H1 (cell line): ENCODE measurements around the gene ZNF391. TPM values are rescaled to one million over a fixed set of nuclear protein-coding genes. Genes with fewer than 3 reads are reported as not detected.

Experiments
- CTCF ChIA-PET: fragments of 300-600 bp; sonication (Branson Sonifier 250); formaldehyde crosslinking; loops from one replicate; lab custom pipeline; 2021; ENCODE audit not compliant: partially characterized antibody; lab: Charles Lee
- POLR2A ChIA-PET: fragments of 300-600 bp; sonication (Branson Sonifier 250); formaldehyde crosslinking; loops from one replicate; lab custom pipeline; 2021; ENCODE audit warnings: inconsistent platforms; ENCODE audit not compliant: partially characterized antibody; lab: Charles Lee
- DNase-seq, 2 experiments: peaks; one replicate each; pipeline versions ENCODE4 v3.0.0 to v3.0.0-alpha.2; 2010 to 2022; ENCODE audit warnings: low spot score in 2 of 2, low read depth in 1 of 2, mixed read lengths in 1 of 2
- FAIRE-seq: peaks from 2 replicates; lab custom pipeline; 2011; peaks lifted over from hg19 to GRCh38; lab: Jason Lieb, UNC
- H2AFZ ChIP-seq: 2 replicates; pipeline ENCODE4 v1.8.1; 2012; ENCODE audit warnings: low read length, inconsistent platforms
- H2AK5ac ChIP-seq: 2 replicates; pipeline ENCODE4 v1.6.1; 2013; ENCODE audit warnings: low read depth, low read length
- H2BK120ac ChIP-seq: replicated peaks from 2 replicates; pipeline ENCODE3; 2013; ENCODE audit warnings: low read depth, low read length, inconsistent platforms
- H2BK12ac ChIP-seq: 2 replicates; pipeline ENCODE4 v1.6.1; 2013; ENCODE audit warnings: low read depth, low read length
- H2BK15ac ChIP-seq: 2 replicates; pipeline ENCODE4 v1.6.1; 2013; ENCODE audit warnings: low read length
- H2BK20ac ChIP-seq: 2 replicates; pipeline ENCODE4 v1.6.1; 2013; ENCODE audit warnings: low read length
- H2BK5ac ChIP-seq: 2 replicates; pipeline ENCODE4 v1.6.1; 2013; ENCODE audit warnings: low read depth, low read length
- H3K14ac ChIP-seq: 2 replicates; pipeline ENCODE4 v1.6.1; 2013; ENCODE audit warnings: inconsistent platforms; ENCODE audit not compliant: insufficient read length
- H3K18ac ChIP-seq: 2 replicates; pipeline ENCODE4 v1.6.1; 2013; ENCODE audit warnings: low read length; ENCODE audit errors: extremely low read depth
- H3K23ac ChIP-seq: 2 replicates; pipeline ENCODE4 v1.6.1; 2013; ENCODE audit warnings: inconsistent platforms; ENCODE audit not compliant: insufficient read length
- H3K23me2 ChIP-seq: 2 replicates; pipeline ENCODE4 v1.6.1; 2013; ENCODE audit warnings: low read depth, low read length
- H3K27ac ChIP-seq: 2 replicates; pipeline ENCODE4 v1.6.1; 2011; ENCODE audit warnings: low read depth, low read length, inconsistent platforms
- H3K27me3 ChIP-seq, 4 experiments: replicated peaks in 1 of 4; 1 replicate in 1 of 4; 2 replicates in 3 of 4; pipeline versions ENCODE4 v1.6.1 to v1.8.1; 2011 to 2013; ENCODE audit warnings: low read length in 3 of 4, mild to moderate bottlenecking in 3 of 4, inconsistent platforms in 2 of 4, mixed read lengths in 2 of 4, moderate library complexity in 1 of 4; ENCODE audit not compliant: control insufficient read depth in 3 of 4, insufficient read depth in 3 of 4; ENCODE audit errors: extremely low read depth in 1 of 4
- H3K36me3 ChIP-seq, 4 experiments: 2 replicates each; pipeline versions ENCODE4 v1.6.1 to v1.8.1; 2011 to 2013; ENCODE audit warnings: mild to moderate bottlenecking in 4 of 4, low read length in 3 of 4, moderate library complexity in 2 of 4, control low read depth in 1 of 4, inconsistent platforms in 1 of 4; ENCODE audit not compliant: insufficient read depth in 4 of 4, control insufficient read depth in 2 of 4
- H3K4ac ChIP-seq: replicated peaks from 2 replicates; pipeline ENCODE3; 2013; ENCODE audit warnings: low read length, low read depth, mixed read lengths, inconsistent platforms; ENCODE audit not compliant: insufficient read length
- H3K4me1 ChIP-seq, 4 experiments: replicated peaks in 1 of 4; 1 replicate in 1 of 4; 2 replicates in 3 of 4; pipeline versions ENCODE4 v1.6.1 to v1.8.1; 2011 to 2013; ENCODE audit warnings: low read length in 3 of 4, inconsistent platforms in 2 of 4, mixed read lengths in 1 of 4; ENCODE audit not compliant: insufficient read depth in 4 of 4, control insufficient read depth in 3 of 4
- H3K4me2 ChIP-seq, 2 experiments: 2 replicates each; pipeline versions ENCODE4 v1.6.1 to v1.8.1; 2011 to 2013; ENCODE audit warnings: low read depth in 2 of 2, low read length in 2 of 2, control low read depth in 1 of 2, inconsistent platforms in 1 of 2, mild to moderate bottlenecking in 1 of 2; ENCODE audit not compliant: insufficient read depth in 1 of 2
- H3K4me3 ChIP-seq, 4 experiments: fragments of 200-600, 300-600 bp in 1 of 4; sonication (generic), shearing (Covaris generic), sonication (Bioruptor Twin) in 1 of 4; 2 replicates each; pipeline versions ENCODE4 v1.5.1 to v1.8.1; 2011 to 2016; ENCODE audit warnings: low read length in 4 of 4, low read depth in 3 of 4, control low read depth in 2 of 4, inconsistent platforms in 2 of 4, mild to moderate bottlenecking in 2 of 4, mixed read lengths in 1 of 4, moderate library complexity in 1 of 4; ENCODE audit not compliant: insufficient read depth in 2 of 4; ENCODE audit errors: extremely low read depth in 1 of 4
- H3K56ac ChIP-seq: replicated peaks from 2 replicates; pipeline ENCODE3; 2013; ENCODE audit warnings: low read depth, mild to moderate bottlenecking, mixed read lengths, low read length, inconsistent platforms; ENCODE audit not compliant: insufficient read length
- H3K79me1 ChIP-seq: 2 replicates; pipeline ENCODE4 v1.6.1; 2013; ENCODE audit warnings: low read depth, low read length, control low read depth
- H3K79me2 ChIP-seq, 2 experiments: 2 replicates each; pipeline versions ENCODE4 v1.6.1 to v1.8.1; 2012 to 2013; ENCODE audit warnings: low read length in 2 of 2, mild to moderate bottlenecking in 2 of 2, inconsistent platforms in 1 of 2; ENCODE audit not compliant: insufficient read depth in 2 of 2, control insufficient read depth in 1 of 2
- H3K9ac ChIP-seq, 4 experiments: replicated peaks in 1 of 4; 1 replicate in 1 of 4; 2 replicates in 3 of 4; pipeline versions ENCODE4 v1.6.1 to v1.8.1; 2011 to 2013; ENCODE audit warnings: low read depth in 3 of 4, low read length in 3 of 4, control low read depth in 2 of 4, mild to moderate bottlenecking in 2 of 4, moderate library complexity in 2 of 4, inconsistent platforms in 1 of 4; ENCODE audit errors: extremely low read depth in 1 of 4
- H3K9me3 ChIP-seq, 2 experiments: 2 replicates each; pipeline versions ENCODE4 v1.6.1 to v1.8.1; 2012 to 2013; ENCODE audit warnings: mild to moderate bottlenecking in 2 of 2, moderate library complexity in 2 of 2, control low read depth in 1 of 2, inconsistent platforms in 1 of 2, low read depth in 1 of 2, low read length in 1 of 2, mixed read lengths in 1 of 2; ENCODE audit not compliant: insufficient read depth in 2 of 2
- H4K20me1 ChIP-seq, 2 experiments: replicated peaks in 1 of 2; 2 replicates each; pipeline versions ENCODE3 to v1.8.1; 2011 to 2013; ENCODE audit warnings: inconsistent platforms in 2 of 2, low read length in 2 of 2, mild to moderate bottlenecking in 1 of 2; ENCODE audit not compliant: insufficient read depth in 2 of 2, control insufficient read depth in 1 of 2
- H4K5ac ChIP-seq: 2 replicates; pipeline ENCODE4 v1.6.1; 2013; ENCODE audit warnings: low read length, low read depth, mixed read lengths, inconsistent platforms; ENCODE audit not compliant: insufficient read length
- H4K8ac ChIP-seq: 2 replicates; pipeline ENCODE4 v1.8.0; 2013; ENCODE audit warnings: mild to moderate bottlenecking, moderate library complexity, low read length, inconsistent platforms; ENCODE audit not compliant: insufficient read depth; ENCODE audit errors: extremely low read depth
- H4K91ac ChIP-seq: replicated peaks from 2 replicates; pipeline ENCODE3; 2013; ENCODE audit warnings: low read length, mixed read lengths, inconsistent platforms; ENCODE audit not compliant: insufficient read length
- POU5F1 ChIP-seq: IDR thresholded peaks from 2 replicates; pipeline ENCODE4 v1.6.1; 2011; ENCODE audit warnings: low read depth, mild to moderate bottlenecking, low read length, moderate library complexity
- ZNF274 ChIP-seq: IDR thresholded peaks from 2 replicates; pipeline ENCODE4 v1.7.0; 2012; ENCODE audit warnings: low read length, borderline replicate concordance; ENCODE audit errors: extremely low read depth
- WGBS, 2 experiments: shearing (Covaris generic) in 1 of 2; methylation state at CpG; one replicate each; pipeline versions ENCODE4 v1.1.6 to v1.1.7; 2013 to 2015; ENCODE audit warnings: low lambda C conversion rate in 2 of 2, mixed read lengths in 2 of 2, inconsistent platforms in 1 of 2, low coverage in 1 of 2, missing lambda C conversion rate in 1 of 2; ENCODE audit not compliant: insufficient replicate concordance in 2 of 2, insufficient coverage in 1 of 2, insufficient read length in 1 of 2; ENCODE audit errors: extremely low coverage in 1 of 2, missing lambda C conversion rate in 1 of 2; 5-methylcytosine and 5-hydroxymethylcytosine counted together
- polyA plus RNA-seq, 7 experiments: library from polyadenylated mRNA; depleted of rRNA in 3 of 7; stranded (reverse) in 5 of 7; unstranded in 2 of 7; fragments of >200 nt in 5 of 7; fragments of 200-250 nt in 2 of 7; gene quantifications; 1 replicate in 5 of 7; 2 replicates in 1 of 7; 4 replicates in 1 of 7; pipeline versions ENCODE4 v1.2.1 to v1.2.3, GENCODE V29; 2011 to 2013; ENCODE audit warnings: missing spikeins in 2 of 7, mixed read lengths in 2 of 7
- total RNA-seq: library from RNA; stranded (reverse); fragmentation: NEBNext Ultra II Directional; extraction: Animal tissue kit (Norgen Biotek cat#: 25700); gene quantifications from 2 replicates; pipeline ENCODE4 v1.2.1, GENCODE V29; 2021

The ZNF391 gene
- total and polyA plus RNA-seq, 2 of the 8 experiments (the other 6 are each of a cell fraction or from before 2014, with no cell fraction given): 4.8 to 13.0 TPM

DNA sequence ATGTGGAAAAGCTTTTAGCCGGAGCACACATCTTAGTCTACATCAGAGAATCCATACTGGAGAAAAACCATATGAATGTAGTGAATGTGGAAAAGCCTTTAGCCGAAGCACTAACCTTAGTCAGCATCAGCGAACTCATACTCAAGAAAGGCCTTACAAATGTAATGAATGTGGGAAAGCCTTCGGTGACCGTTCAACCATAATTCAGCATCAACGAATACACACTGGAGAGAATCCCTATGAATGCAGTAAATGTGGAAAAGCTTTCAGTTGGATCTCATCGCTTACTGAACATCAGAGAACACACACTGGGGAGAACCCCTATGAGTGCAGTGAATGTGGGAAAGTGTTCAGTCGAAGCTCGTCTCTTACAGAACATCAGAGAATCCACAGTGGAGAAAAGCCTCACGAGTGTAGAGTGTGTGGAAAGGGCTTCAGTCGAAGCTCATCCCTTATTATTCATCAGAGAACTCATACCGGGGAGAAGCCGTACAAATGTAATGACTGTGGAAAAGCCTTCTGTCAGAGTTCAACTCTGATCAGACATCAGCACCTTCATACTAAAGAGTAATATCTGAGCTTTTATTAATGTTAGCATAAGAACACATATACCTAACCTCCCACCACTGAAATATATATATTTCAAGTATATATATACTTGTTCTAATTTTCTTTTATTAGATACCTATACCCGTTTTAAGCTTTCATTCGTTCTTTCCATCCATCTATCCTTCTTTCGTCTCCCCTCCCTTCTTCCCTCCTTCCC lies 12.5 kb downstream of the ZNF391 start:
- Histone ChIP-seq H4K20me1 (no peaks in the 10 kb centered on the region), H2BK12ac (no peak overlapping the region), H3K14ac (no peak overlapping the region), H4K5ac (no peak overlapping the region), H3K56ac (no peak overlapping the region), H2BK15ac (no peak overlapping the region), H3K4me3 (no peak overlapping the region), H3K4me2 (no peak overlapping the region), H2BK120ac (no peak overlapping the region), H4K8ac (no peak overlapping the region), H2BK20ac (no peak overlapping the region), H3K9ac (no peak overlapping the region), H3K9me3 (peaks cover 41 to 52% of the 10 kb centered on the region in 2 experiments), H3K27me3 (no peaks in the 10 kb centered on the region), H3K23me2 (no peaks in the 10 kb centered on the region), H2BK5ac (no peak overlapping the region), H3K79me1 (no peaks in the 10 kb centered on the region), H3K79me2 (no peaks in the 10 kb centered on the region), H3K4ac (no peak overlapping the region), H2AFZ (no peak overlapping the region), H2AK5ac (no peak overlapping the region), H4K91ac (no peak overlapping the region), H3K18ac (no peak overlapping the region), H3K23ac (no peak overlapping the region), H3K27ac (no peak overlapping the region), H3K36me3 (peaks cover 6 to 50% (median 24%) of the 10 kb centered on the region in 4 experiments; a peak in 7 of 8 replicates), H3K4me1 (no peaks in the 10 kb centered on the region)
- 93 to 100% methylated on average over 3 to 16 of the region's 16 CpGs for WGBS, 2 experiments
- ChIA-PET POLR2A (interaction anchor here (1.1 kb wide), 1 partner anchor 22 kb away, joined by 4 read pairs; no protein-coding TSS in a partner anchor), CTCF (no interaction called here)
- TF ChIP-seq ZNF274 (peak; percentile 90), POU5F1 (no peak)
- DNase-seq (no peak), FAIRE-seq (no peak)
